NOMO-1 treated with DMSO at 0.1 percent for 48 hours (cell line): ENCODE measurements around the gene ANKRD11.
A peak's percentile ranks its signal among the peaks of the same experiment; 100 is the strongest.
"Not testable (repeated sequence)": the region's sequence is repeated elsewhere in the genome, so short reads cannot be mapped to it uniquely, and the experiment has no call there.

ENCODE experiments used
- DNase-seq: peaks from one replicate; lab custom pipeline; 2025; ENCODE audit not compliant: unreplicated experiment; lab: John Stamatoyannopoulos, UW

Gene ANKRD11

GRCh38 chr16:89333401-89334001, 156.9 kb downstream of the ANKRD11 start:
- DNase-seq = peak; percentile 47

- no peak for DNase-seq
Measured at GRCh38 chr16:89332902-89333245, 157.5 kb downstream of the ANKRD11 start.

GRCh38 chr16:89332243-89332901, 158.0 kb downstream of the ANKRD11 start:
- no peak for DNase-seq

- DNase-seq = no peak
Measured at GRCh38 chr16:89331371-89332109, 158.8 kb downstream of the ANKRD11 start.

- no peak for DNase-seq
Measured at GRCh38 chr16:89330177-89330856, 160.0 kb downstream of the ANKRD11 start.

- DNase-seq = not testable (repeated sequence)
Measured at GRCh38 chr16:89329830-89330176, 160.6 kb downstream of the ANKRD11 start.

- not testable (repeated sequence) for DNase-seq
Measured at GRCh38 chr16:89328412-89329400, 161.7 kb downstream of the ANKRD11 start.

- DNase-seq = no peak
Measured at GRCh38 chr16:89326721-89327120, 163.6 kb downstream of the ANKRD11 start.

- DNase-seq = peak; percentile 88
Measured at GRCh38 chr16:89325861-89326471, 164.4 kb downstream of the ANKRD11 start.

GRCh38 chr16:89324056-89325010, 166.0 kb downstream of the ANKRD11 start:
- no peak for DNase-seq

GRCh38 chr16:89323120-89323960, 167.0 kb downstream of the ANKRD11 start:
- DNase-seq = no peak

GRCh38 chr16:89322321-89323119, 167.8 kb downstream of the ANKRD11 start:
- DNase-seq = peak; percentile 11

- DNase-seq = no peak
Measured at GRCh38 chr16:89320782-89321501, 169.4 kb downstream of the ANKRD11 start.

- peak; percentile 29 for DNase-seq
Measured at GRCh38 chr16:89319886-89320781, 170.2 kb downstream of the ANKRD11 start.

- DNase-seq = no peak
Measured at GRCh38 chr16:89319631-89319885, 170.8 kb downstream of the ANKRD11 start.
